GM18505 (cell line): Measurements from ENCODE around the gene RAPGEF6.
"Not testable (repeated sequence)": the region's sequence is repeated elsewhere in the genome, so short reads cannot be mapped to it uniquely, and the experiment has no call there.

Experiments
- ATAC-seq: cut with Tn5 transposase; IDR thresholded peaks from one replicate; pipeline ENCODE4 v1.9.1; 2021; ENCODE audit not compliant: unreplicated experiment
- POLR2A ChIP-seq: IDR thresholded peaks from 4 replicates; pipeline ENCODE4 v1.6.1; 2011; ENCODE audit warnings: borderline replicate concordance; ENCODE audit not compliant: insufficient read depth, insufficient read length; ENCODE audit errors: extremely low read depth

The RAPGEF6 gene

DNA sequence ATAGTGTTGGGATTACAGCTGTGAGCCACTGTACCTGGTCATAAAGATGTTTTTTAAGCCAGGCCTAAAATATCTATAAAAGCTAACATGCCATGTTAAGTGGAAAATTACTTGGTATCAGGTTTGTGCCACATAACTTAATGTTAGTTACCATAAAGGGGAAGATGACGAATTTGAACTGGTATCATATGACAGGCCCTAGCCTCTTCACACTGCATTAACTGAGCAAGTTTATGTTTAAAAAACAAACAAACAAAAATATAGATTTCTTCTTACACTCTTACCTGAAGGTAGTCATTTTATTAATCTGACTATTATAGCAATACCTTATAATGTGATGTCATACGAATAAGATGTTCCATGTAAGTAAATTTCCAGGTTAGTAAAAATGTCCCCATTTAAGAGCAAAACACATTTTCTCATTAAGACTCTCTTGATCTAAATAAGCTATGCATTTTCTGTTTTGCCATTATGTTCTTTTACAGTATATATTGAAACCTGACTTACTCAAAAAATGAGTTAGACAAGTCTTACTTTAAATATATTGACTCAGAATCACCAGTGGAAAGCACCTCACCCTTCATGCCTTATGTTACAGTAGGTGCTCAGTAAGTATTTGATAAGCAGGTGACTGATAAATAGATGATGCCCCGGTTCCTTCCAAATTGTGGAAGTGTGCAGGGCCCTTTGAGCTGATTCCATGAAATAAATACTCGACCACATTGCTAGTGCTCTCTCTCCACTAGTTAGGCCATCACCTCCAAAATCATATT lies 245.7 kb downstream of the RAPGEF6 start:
- TF ChIP-seq POLR2A = no peak
- ATAC-seq = peak; percentile 38

- TF ChIP-seq POLR2A = no peak
- ATAC-seq = no peak
Observed at GRCh38 chr5:131387255-131387654, 247.8 kb downstream of the RAPGEF6 start.

GRCh38 chr5:131386779-131387178 lies 248.2 kb downstream of the RAPGEF6 start:
- no peak for TF ChIP-seq POLR2A
- ATAC-seq = no peak

DNA sequence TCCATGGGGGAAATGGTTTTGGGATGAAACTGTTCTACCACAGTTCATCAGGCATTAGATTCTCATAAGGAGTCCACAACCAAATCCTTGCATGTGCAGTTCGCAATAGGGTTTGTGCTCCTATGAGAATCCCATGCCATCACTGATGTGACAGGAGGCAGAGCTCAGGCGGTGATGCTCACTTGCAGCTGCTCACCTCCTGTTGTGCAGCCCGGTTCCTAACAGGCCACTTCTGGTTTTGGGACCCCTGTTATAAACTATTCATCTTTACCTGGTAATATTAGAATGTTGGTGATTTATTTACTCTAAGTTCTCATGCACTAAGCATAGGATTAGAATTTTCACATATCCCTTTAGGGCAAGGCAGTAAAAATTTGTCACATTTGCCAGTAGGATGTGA lies 248.9 kb downstream of the RAPGEF6 start:
- TF ChIP-seq POLR2A = no peak
- ATAC-seq = no peak

GRCh38 chr5:131384616-131385214 lies 250.3 kb downstream of the RAPGEF6 start:
- no peak for TF ChIP-seq POLR2A
- no peak for ATAC-seq

DNA sequence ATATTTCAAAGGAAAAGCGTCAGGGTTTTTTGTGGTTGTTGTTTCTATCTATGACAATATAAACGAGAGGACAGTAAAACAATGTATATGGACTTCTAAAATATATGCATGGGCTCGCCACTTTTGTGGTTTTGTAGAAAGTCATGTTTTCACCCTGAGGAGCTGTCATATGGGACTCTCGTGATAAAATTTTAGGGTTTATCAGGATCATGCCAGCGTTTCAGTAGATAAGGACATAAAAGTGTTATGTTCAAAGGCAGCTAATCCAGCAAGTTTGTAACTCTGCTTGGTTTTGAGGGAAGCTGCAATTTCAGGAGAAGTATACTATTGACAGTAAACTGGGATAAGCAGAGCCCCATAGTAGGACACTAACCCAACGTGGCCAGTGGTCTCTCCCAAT lies 250.9 kb downstream of the RAPGEF6 start:
- no peak for TF ChIP-seq POLR2A
- ATAC-seq = no peak

GRCh38 chr5:131382407-131383395 lies 252.3 kb downstream of the RAPGEF6 start:
- TF ChIP-seq POLR2A = no peak
- ATAC-seq = peak; percentile 57

DNA sequence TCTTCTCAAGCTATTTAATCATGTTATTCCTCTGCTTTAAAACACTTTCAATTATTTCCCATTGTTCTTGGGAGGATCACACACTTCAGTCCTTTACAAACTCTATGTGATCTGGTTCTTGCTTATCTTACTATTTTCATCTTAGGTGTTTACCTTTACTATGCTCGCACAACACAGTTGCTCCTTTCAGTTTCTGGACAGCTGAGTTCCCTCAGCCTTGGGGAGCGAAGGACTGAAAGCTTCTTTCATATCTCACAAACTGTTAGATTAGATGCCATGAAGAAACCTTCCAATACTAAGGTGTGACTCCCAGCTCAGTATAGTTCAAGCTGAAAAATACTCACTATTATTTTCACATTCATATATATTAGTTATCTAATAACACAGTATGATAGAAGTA lies 253.3 kb downstream of the RAPGEF6 start:
- TF ChIP-seq POLR2A = no peak
- peak; percentile 40 for ATAC-seq

DNA sequence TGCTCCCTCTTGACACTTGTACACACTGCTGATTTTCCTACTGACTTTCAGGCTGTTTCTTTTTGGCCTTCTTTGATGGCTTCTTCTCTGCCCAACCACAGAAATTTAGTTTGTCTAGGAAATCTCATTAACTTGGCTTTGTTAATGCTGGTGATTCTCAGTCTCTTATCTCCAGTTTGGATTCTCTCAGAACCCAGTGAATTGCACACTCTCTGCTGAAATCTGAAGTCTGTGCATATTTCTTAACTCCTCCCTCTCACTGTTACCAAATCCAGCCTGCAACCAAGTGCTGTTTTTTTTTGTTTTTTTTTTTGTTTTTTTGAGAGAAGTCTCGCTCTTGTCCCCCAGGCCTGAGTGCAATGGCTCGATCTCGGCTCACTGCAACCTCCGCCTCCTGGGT lies 254.0 kb downstream of the RAPGEF6 start:
- TF ChIP-seq POLR2A = no peak
- ATAC-seq = no peak

DNA sequence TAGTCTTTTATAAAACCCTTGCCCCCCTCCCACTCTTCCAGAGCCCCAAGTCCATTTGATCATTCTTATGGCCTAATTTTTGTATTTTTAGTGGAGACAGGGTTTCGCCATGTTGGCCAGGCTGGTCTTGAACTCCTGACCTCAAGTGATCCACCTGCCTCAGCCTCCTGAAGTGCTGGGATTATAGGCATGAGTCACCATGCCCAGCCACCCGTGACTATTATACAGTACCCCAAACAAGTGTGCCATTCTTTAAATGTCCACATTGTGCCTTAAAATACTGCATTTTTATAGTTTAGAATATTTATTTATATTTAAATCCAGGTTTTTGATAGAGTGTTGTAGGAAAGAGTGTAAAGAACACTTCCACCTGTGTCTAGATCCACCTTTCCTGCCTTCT lies 254.8 kb downstream of the RAPGEF6 start:
- not testable (repeated sequence) for ATAC-seq

DNA sequence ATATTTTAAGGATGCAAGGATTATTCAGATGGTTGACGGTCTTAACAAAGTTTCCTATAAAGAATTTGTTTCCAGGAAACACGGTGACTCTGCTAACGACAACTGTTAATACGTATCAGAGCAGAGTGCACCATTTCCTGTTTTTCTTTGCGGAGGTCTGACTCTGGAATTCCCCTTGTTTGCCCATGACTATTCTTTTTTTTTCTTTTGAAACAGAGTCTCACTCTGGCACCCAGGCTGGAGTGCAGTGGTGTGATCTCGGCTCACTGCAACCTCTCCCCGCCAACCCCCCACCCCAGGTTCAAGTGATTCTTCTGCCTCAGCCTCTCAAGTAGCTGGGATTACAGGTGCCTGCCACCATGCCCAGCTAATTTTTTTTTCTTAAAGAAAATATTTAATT lies 255.3 kb downstream of the RAPGEF6 start:
- TF ChIP-seq POLR2A = no peak
- peak; percentile 34 for ATAC-seq

DNA sequence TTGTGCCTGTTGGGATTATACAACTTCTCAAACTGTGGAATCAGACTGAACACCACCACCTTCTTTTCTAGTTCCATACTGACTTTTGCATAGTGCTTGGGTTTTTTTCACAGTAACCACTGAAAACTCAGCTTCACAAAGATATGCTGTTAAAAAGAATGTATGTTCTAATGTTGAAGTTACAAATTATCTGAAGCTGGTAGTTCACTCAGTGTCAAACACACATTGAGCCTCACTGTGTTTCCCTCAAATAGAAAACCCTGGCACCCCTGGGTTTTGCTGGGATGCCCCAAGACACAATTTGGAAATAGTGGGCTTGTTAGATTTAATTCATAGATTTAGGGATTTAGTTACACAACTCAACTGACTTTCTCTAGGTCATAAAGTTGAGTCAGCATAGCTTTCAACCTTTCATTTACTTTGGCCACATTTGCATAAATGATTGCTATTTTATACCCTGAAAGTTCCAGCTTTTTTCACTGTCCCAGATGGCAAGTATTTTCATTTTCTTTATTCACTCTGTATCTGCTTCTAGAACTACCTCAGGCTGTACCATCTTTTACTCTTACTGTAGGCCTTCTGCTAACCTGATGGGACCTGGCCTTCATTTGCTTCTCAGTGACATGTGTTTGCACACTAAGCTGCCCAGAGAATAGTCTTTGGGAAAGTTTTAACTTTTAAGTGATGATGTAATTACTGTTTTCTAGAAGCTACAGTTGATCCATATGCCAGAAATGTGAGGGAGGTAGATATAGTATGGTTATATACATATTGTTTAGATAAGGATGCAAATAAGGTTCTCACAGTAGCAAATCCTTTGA lies 256.1 kb downstream of the RAPGEF6 start:
- no peak for TF ChIP-seq POLR2A
- no peak for ATAC-seq

GRCh38 chr5:131377785-131378325 lies 257.2 kb downstream of the RAPGEF6 start:
- no peak for ATAC-seq
- TF ChIP-seq POLR2A = no peak

DNA sequence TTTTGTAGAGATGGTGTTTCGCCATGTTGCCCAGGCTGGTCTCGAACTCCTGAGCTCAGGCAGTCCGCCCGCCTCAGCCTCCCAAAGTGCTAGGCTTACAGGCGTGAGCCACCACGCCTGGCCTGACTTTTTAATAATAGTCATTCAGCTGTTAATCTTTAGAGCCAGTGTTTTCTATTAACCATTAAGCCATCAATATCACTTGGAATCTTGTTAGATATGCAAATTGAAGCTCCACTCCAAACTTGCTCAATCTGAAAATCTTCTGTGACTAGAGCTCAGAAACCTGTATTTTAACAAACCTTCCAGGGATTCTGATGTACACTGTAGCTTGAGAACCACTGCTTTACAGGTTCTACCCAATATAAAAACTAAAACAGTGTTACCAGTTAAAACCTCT lies 257.7 kb downstream of the RAPGEF6 start:
- ATAC-seq = no peak
- TF ChIP-seq POLR2A = no peak
